Adipose tissue (tissue), 3 donors: ENCODE measurements around the gene CES4A. TPM values are rescaled to one million over a fixed set of nuclear protein-coding genes. Genes with fewer than 3 reads are reported as not detected.
"Not testable (repeated sequence)": the region's sequence is repeated elsewhere in the genome, so short reads cannot be mapped to it uniquely, and the experiment has no call there.

Experiments
- H3K27ac ChIP-seq: one replicate; pipeline ENCODE4 v1.5.1; 2013; ENCODE audit warnings: low read depth, low read length
- WGBS, 3 donors: extraction: QIAGEN DNeasy Blood & Tissue Kit; methylation state at CpG; one replicate each; pipeline ENCODE4 v1.1.7; 2013; 5-methylcytosine and 5-hydroxymethylcytosine counted together
- polyA plus RNA-seq, 3 donors: library from polyadenylated mRNA; stranded (reverse); fragments of 200-250 nt; gene quantifications; one replicate each; pipeline ENCODE4 v1.2.3, GENCODE V29; 2013
- donor health status: healthy with polysubstance abuse.
- donor health status: Bipolar disorder and iron deficiency.
- donor health status: healthy.

The CES4A gene
- polyA plus RNA-seq, 3 donors, result 9.8 to 14.5 (median 11.2) TPM

DNA sequence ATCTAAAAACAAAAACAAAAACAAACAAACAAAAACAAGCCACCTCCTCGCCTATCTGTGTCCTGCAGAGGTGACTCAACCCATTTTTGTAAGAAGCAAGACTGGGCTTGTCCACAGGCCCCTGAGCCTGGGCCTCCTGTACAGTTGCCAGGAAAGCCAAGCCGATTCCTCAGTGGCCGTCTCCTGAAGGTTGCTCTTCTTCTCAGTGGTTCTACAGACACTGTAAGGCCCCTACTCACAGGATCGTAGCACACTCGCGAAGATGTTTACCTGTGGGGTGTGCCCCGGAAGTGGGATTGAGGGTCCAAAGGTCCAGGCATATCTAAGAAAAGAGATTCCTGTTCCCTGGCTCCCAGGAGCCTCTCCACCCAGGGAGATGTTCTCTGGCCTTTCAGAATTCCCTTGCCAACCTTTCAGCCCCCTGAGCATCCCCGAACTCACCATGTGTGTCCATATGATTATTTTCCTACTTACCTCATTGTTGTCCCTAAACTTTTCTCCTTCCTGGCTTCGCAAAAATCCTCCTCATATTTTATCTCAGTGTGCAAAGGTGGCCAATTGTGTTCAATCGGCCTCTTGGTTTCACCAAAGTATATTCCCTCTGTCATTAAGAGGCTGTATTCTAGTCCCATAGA is 34.8 kb upstream of the CES4A start:
- H3K27ac ChIP-seq, result no peak overlapping the region
- 75 to 79% (median 75%) methylated on average over 10 of the region's 10 CpGs for WGBS, 3 donors

DNA sequence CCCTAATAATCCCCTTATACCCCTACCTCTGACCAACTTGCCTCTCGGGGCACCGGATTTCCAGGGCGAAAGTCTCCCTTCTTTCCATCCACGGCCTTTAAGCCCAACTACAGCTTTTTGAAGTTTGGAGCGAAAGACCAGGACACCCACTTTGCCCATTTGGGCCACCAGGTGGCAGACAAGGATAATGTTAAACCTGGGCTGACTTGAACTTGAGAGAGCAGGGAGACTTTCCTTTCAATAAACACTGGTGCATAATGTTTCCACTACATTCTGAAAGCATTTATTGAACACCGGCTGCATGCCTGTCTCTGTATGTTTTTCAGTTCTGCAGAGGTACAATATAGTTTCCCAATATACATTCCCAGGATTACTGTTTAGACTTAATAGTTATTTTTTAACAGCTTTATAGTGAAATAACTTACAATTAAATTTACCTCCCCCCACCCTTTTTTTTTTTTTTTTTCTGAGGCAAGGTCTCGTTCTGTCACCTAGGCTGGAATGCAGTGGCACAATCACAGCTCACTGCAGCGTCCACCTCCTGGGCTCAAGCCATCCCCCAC is 34.2 kb upstream of the CES4A start:
- WGBS, 3 donors, result 14 to 20% (median 20%) methylated on average over 8 of the region's 8 CpGs
- no peak overlapping the region for H3K27ac ChIP-seq

DNA sequence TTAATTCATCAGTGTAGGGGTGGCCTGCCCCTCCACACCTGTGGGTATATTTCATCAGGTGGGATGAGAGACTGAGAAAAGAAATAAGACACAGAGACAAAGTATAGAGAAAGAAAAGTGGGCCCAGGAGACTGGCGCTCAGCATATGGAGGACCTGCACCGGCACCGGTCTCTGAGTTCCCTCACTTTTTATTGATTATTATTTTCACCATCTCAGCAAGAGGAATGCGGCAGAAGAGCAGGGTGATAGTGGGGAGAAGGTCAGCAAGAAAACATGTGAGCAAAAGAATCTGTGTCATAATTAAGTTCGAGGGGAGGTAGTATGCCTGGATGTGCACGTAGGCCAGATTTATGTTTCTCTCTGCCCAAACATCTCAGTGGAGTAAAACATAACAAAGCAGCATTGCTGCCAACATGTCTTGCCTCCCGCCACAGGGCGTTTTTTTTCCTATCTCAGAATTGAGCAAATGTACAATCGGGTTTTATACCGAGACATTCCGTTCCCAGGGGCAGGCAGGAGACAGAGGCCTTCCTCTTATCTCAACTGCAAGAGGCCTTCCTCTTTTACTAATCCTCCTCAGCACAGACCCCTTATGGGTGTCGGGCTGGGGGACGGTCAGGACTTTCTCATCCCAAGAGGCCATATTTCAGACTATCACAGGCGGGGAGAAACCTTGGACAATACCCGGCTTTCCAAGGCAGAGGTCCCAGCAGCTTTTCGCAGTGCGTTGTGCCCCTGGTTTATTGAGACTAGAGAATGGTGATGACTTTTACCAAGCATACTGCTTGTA is 32.8 kb upstream of the CES4A start:
- WGBS, 3 donors, result 59 to 73% (median 68%) methylated on average over 17 of the region's 17 CpGs
- H3K27ac ChIP-seq, result not testable (repeated sequence)

DNA sequence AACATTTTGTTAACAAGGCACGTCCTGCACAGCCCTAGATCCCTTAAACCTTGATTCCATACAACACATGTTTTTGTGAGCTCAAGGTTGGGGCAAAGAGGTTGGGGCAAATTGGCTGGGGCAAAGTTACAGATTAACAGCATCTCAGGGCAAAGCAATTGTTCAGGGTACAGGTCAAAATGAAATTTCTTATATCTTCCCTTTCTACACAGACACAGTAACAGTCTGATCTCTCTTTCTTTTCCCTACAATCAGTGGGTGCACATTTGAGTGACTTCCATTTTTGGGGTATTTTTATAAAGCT is 32.3 kb upstream of the CES4A start:
- 36 to 92% (median 79%) methylated on average over 1 of the region's 1 CpG for WGBS, 3 donors
- not testable (repeated sequence) for H3K27ac ChIP-seq

DNA sequence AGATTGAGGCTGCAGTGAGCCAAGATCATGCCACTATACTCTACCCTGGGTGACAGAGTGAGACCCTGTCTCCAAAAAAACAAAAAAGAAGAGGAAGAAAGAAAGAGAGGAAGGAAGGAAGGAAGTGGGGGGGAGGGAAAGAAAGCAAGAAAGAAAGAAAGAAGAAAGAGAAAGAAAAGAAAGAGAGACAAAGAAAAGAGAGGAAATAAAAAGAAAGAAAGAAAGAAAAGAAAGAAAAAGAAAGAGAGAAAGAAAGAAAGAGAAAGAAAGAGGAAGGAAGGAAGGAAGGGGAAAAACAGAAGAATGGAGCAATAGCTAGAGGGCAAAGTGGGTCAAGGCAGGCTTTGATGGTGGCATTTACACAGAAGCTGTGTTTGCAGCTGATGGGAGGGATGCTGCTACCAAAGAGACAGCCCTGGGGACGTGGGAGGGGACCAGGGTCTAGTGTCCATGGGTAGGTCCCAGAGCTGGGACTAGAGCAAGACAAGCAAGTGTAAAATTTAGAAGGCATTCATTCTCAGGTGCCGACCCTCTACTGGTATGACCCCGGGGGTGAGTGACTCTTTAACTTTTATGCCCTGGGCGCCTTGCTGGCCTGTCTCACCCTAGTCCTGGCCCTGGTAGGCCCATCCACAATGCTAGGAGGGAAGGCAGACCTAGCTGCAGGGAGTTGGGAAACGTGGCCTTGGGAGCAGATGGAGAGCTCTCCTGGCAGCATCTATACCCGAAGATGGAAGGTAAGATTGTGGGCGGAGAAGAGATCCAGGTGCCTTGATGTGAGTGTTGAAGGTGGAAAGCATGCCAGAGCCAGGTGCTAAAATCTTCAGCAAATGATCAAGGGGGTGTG is 29.3 kb upstream of the CES4A start:
- 49 to 83% (median 75%) methylated on average over 7 of the region's 7 CpGs for WGBS, 3 donors
- H3K27ac ChIP-seq, result no peak overlapping the region

DNA sequence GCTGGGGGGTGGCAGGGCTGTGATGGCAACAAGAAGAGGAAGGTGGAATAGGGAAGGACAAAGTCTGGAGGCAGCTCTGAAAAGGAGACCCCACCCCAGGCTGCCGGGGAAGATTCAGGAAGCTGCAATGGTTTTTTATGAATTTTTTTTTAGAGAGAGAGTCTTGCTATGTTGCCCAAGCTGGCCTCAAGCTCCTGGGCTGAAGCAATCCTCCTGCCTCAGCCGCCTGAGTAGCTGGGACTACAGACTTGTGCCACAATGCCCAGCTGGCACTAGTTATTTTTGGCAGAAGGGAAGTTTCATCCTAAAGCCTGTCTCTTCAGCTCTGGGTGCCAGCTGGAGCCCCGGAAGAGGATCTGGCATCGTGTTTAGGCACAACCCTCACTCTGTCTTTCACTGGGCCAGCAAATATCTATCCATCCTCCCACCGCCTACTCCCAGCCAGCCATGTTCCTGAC is 28.7 kb upstream of the CES4A start:
- H3K27ac ChIP-seq, result no peak overlapping the region
- 22 to 62% (median 34%) methylated on average over 5 of the region's 5 CpGs for WGBS, 3 donors

DNA sequence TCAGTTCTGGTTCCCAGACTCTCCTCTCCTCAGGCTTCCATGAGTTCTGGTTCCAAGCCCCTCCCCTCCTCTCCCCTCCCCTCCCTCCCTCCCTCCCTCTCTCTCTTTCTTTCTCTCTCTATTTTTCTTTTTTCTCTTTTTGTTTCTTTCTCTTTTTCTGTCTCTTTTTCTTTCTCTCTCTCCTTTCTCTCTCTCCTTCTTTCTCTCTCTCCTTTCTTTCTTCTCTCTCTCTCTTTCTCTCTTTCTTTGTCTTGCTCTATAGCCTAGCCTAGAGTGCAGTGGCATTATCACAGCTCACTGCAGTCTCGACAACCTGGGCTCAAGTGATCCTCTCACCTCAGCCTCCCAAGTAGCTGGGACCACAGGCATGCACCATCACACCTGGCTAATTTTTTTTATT is 28.1 kb upstream of the CES4A start:
- 80 to 93% (median 85%) methylated on average over 1 of the region's 1 CpG for WGBS, 3 donors
- H3K27ac ChIP-seq, result no peak overlapping the region

DNA sequence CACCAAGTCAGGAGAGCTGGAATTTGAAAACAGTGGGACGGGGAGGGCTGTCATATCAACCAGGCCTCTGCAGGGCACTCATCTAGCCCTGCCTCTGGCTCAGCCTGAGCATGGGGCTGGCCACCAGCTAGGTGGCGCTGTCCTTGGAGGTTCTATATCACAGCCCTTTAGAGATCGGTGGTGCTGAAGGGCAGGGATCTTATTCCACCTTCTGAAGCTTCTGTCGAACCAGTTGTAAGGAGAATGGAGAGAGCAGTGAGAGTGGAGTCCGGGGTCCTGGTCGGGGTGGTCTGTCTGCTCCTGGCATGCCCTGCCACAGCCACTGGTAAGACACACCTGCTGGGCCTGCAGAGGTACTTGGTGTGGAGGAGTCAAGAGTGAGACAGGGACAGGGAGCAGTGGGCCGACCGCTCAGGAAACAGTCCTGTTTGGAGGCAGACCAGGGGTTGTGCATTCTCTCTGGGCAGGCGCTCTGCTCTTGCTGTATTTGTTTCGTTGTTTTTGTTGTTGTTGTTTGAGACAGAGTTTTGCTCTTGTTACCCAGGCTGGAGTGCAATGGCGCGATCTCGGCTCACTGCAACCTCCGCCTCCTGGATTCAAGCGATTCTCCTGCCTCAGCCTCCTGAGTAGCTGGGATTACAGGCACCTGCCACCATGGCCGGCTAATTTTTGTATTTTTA is 27.2 kb upstream of the CES4A start, which contains the start of gene CES3:
Gene CES3 (plus strand): TSS at position 202 of the 680 bp plus-strand sequence. CDS start 42 bp downstream, at position 244.
- no peak within 1 kb of the TSS for H3K27ac ChIP-seq
- WGBS, 3 donors, result 59 to 72% (median 71%) methylated on average over 14 to 16 of the region's 16 CpGs

DNA sequence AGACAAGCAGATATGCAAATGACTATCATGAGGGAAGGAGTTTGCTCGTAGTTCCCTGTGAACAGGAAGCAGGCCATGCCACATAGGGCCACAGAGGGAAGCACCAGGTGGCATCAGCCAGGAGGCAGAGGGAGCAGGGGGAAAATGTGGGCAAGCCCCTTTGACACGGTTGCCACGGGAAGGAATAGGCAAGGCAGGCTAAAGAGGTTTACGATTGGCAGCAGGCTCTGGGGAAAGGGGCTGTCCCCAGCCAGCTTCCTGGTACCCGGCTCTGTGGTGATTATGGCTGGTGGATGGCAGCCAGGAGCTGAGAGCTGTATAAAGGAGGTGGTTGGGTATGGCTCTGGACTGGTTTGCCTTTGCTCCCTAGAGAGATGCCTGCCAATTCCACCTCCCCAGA is 26.5 kb upstream of the CES4A start:
- WGBS, 3 donors, result 34 to 42% (median 40%) methylated on average over 5 of the region's 5 CpGs

DNA sequence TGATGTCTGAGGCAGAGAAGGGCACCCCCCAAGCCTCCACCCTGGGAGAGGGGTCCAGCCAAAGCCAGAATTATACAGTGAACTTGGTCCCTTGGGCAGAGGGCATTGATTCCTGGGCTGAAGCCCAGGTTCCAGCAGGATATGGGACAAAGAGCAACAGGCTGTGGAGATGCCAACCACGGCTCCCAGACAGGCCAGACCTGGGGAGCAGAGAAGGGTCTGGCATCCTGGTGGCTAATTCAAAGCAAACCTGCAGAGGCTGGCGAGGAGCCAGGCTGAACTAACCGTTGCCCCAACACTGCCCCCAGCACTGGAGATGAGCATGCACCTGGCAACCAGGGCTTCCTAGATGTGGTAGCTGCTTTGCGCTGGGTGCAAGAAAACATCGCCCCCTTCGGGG is 24.3 kb upstream of the CES4A start:
- H3K27ac ChIP-seq, result no peak overlapping the region
- WGBS, 3 donors, result 65 to 73% (median 67%) methylated on average over 6 of the region's 6 CpGs

More for the DNA sequence above, 26.5 kb upstream of the CES4A start:
- no peak overlapping the region for H3K27ac ChIP-seq

DNA sequence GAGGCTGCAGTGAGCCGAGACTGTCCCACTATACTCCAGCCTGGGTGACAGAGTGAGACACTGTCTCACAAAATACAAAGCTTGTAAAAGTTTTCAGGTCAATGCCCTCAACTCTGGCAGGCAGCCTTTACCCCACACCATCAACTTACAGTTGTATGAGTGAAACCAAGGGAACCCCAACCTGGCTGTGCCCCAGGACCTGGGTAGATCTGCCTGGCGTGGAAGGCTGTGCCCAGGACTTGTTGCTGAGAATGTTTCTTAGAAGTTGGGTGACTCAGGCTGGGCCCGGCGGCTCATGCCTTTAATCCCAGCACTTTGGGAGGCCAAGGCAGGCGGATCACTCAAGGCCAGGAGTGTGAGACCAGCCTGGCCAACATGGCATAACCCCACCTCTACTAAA is 19.5 kb upstream of the CES4A start:
- no peak overlapping the region for H3K27ac ChIP-seq
- WGBS, 3 donors, result 83 to 97% (median 91%) methylated on average over 5 of the region's 5 CpGs

DNA sequence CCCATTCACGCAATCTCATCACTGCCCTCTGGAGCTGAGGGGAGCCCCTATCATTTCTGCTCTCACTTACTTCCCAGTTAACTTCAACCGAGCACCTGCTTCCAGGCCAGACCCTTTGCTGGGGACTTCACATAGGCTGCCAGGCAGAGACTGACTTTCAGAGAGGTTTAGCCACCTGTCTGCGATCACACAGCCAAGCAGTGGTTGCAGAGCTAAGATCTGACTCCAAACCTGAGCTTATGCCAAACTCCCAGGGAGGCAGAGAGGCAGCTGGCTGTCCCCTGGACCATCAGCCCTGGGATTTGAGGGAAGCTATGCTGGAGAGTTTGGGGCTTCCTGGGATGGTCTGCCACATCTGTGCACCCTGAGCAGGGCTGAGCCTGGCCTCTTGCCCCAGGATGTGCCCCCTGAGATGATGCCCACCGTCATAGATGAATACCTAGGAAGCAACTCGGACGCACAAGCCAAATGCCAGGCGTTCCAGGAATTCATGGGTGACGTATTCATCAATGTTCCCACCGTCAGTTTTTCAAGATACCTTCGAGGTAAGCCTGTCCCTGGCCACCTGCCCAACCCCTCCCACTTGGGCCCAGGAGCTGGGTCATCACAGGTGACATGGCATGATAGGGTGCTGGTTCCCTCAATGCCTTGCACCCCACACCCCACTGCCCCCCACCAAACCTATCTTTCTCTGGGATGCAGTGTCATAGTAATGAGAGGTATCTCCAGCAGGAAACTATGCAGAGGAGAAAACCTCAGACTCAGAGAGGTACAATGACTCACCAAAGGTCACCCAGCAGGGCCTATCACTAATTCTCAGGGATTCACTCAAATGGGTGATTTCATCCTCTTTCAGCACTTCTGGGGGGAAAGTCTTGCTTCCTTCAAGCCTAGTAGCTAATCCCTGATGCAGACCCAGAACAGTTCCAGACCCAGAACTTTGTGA is 17.3 kb upstream of the CES4A start:
- no peak overlapping the region for H3K27ac ChIP-seq
- WGBS, 3 donors, result 71 to 75% (median 72%) methylated on average over 10 of the region's 10 CpGs

DNA sequence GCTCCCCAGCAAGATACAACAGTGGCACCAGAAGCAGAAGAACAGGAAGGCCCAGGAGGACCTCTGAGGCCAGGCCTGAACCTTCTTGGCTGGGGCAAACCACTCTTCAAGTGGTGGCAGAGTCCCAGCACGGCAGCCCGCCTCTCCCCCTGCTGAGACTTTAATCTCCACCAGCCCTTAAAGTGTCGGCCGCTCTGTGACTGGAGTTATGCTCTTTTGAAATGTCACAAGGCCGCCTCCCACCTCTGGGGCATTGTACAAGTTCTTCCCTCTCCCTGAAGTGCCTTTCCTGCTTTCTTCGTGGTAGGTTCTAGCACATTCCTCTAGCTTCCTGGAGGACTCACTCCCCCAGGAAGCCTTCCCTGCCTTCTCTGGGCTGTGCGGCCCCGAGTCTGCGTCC is 15.4 kb upstream of the CES4A start:
- H3K27ac ChIP-seq, result no peak overlapping the region
- WGBS, 3 donors, result 81 to 87% (median 83%) methylated on average over 9 of the region's 9 CpGs

DNA sequence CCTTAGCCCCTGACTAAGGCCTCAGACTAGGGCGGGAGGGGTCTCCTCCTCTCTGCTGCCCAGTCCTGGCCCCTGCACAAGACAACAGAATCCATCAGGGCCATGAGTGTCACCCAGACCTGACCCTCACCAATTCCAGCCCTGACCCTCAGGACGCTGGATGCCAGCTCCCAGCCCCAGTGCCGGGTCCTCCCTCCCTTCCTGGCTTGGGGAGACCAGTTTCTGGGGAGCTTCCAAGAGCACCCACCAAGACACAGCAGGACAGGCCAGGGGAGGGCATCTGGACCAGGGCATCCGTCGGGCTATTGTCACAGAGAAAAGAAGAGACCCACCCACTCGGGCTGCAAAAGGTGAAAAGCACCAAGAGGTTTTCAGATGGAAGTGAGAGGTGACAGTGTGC is 14.7 kb upstream of the CES4A start:
- no peak overlapping the region for H3K27ac ChIP-seq
- 81 to 89% (median 87%) methylated on average over 6 of the region's 6 CpGs for WGBS, 3 donors

DNA sequence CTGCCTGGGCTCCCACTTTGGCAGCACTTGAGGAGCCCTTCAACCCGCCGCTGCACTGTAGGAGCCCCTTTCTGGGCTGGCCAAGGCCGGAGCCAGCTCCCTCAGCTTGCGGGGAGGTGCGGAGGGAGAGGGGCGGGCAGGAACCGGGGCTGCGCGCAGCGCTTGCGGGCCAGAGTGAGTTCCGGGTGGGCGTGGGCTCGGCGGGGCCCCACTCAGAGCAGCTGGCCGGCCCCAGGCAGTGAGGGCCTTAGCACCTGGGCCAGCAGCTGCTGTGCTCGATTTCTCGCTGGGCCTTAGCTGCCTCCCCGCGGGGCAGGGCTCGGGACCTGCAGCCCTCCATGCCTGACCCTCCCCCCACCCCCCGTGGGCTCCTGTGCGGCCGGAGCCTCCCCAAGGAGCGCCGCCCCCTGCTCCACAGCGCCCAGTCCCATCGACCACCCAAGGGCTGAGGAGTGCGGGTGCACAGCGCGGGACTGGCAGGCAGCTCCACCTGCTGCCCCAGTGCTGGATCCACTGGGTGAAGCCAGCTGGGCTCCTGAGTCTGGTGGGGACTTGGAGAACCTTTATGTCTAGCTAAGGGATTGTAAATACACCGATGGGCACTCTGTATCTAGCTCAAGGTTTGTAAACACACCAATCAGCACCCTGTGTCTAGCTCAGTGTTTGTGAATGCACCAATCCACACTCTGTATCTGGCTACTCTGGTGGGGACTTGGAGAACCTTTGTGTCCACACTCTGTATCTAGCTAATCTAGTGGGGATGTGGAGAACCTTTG is 14.0 kb upstream of the CES4A start:
- not testable (repeated sequence) for H3K27ac ChIP-seq
- 90 to 91% (median 90%) methylated on average over 29 to 32 of the region's 32 CpGs for WGBS, 3 donors

DNA sequence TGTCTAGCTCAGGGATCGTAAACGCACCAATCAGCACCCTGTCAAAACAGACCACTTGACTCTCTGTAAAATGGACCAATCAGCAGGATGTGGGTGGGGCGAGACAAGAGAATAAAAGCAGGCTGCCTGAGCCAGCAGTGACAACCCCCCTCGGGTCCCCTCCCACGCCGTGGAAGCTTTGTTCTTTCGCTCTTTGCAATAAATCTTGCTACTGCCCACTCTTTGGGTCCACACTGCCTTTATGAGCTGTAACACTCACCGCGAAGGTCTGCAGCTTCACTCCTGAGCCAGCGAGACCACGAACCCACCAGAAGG is 13.5 kb upstream of the CES4A start:
- not testable (repeated sequence) for H3K27ac ChIP-seq
- WGBS, 3 donors, result 52 to 67% (median 56%) methylated on average over 11 of the region's 11 CpGs
